ENCODE data around the gene BRWD1.
"Not testable (repeated sequence)": the region's sequence is repeated elsewhere in the genome, so short reads cannot be mapped to it uniquely, and the experiment has no call there.

Gene BRWD1

GRCh38 chr21:39164523-39164922 lies 148.9 kb downstream of the BRWD1 start:
- H3K27me3 Mint-ChIP-seq: peaks cover 6% of the 10 kb centered on the region
- H3K36me3 Mint-ChIP-seq (ENCODE audit: low read depth): peaks cover 11% of the 10 kb centered on the region
- no peak overlapping the region for H3K27ac Mint-ChIP-seq
- H3K4me3 Mint-ChIP-seq: no peak overlapping the region
- peaks cover 26% of the 10 kb centered on the region for H3K9me3 Mint-ChIP-seq
- no peaks in the 10 kb centered on the region for H3K4me1 Mint-ChIP-seq (ENCODE audit: low read depth)

- H3K4me1 Mint-ChIP-seq (ENCODE audit: low read depth): no peaks in the 10 kb centered on the region
- no peaks in the 10 kb centered on the region for H3K36me3 Mint-ChIP-seq (ENCODE audit: low read depth)
- no peak overlapping the region for H3K4me3 Mint-ChIP-seq
- H3K27ac Mint-ChIP-seq: no peak overlapping the region
- H3K9me3 Mint-ChIP-seq: peaks cover 22% of the 10 kb centered on the region
- H3K27me3 Mint-ChIP-seq: peaks cover 6% of the 10 kb centered on the region
Measured at GRCh38 chr21:39161064-39161463, 152.4 kb downstream of the BRWD1 start.

DNA sequence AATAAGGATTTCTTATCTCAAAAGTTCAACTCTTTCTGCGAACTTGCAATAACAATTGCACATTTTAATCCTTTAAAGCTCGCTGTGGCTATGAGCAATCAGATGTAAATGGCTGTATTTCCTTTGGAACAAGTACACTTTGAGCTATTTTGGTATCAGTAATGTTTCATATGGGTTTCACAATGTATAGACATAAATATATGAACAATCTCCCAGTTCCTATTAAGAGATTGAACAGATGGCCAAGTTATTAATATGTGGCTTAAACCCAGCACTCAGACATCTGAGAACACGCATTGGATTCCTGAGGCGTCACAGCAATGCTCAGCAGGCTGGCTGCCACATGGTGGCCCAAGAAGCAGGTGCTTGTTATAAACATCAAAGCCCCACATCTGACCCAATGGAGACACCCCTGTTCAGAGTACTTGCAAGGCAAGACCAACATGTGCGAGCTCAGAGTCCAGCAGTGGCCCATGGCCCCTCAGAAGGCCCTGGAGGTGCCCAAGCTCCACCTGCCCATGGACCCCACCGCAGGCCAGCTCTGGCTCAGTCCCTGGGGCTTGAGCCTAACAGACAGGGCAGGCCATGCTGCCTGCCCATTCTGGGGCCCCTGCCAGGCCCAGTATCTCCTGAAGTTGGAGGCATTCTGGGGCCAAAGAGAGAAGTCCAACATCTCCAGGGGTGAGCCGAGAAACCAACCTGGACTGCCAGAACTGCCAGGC lies 153.9 kb downstream of the BRWD1 start:
- Mint-ChIP-seq H3K4me3 (no peak overlapping the region), H3K27me3 (peaks cover 6% of the 10 kb centered on the region), H3K9me3 (peaks cover 15% of the 10 kb centered on the region), H3K36me3 (ENCODE audit: low read depth) (no peaks in the 10 kb centered on the region), H3K4me1 (ENCODE audit: low read depth) (no peaks in the 10 kb centered on the region), H3K27ac (no peak overlapping the region)

GRCh38 chr21:39157241-39157640 lies 156.2 kb downstream of the BRWD1 start:
- not testable (repeated sequence) for H3K36me3 Mint-ChIP-seq (ENCODE audit: low read depth); H3K9me3 Mint-ChIP-seq; H3K27ac Mint-ChIP-seq; H3K4me1 Mint-ChIP-seq (ENCODE audit: low read depth); H3K27me3 Mint-ChIP-seq; H3K4me3 Mint-ChIP-seq

DNA sequence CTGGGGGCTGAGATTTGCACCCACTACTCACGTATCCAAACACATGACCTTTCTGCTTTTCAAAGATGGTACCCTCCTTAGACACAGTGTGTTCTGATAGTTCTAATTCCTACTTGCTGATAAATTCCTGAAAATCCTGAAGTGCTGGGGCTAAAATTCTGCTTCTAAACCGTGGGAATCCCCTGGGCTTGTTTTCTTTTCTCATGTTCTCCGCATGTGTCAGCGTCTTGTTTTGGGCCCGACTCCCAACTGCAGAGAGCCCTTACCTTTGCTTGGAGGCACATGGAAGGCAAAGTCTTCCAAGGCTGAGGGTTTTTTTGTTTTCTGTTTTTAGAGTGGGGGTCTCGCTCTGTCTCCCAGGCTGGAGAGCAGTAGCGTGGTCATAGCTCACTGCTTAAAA lies 157.4 kb downstream of the BRWD1 start:
- no peaks in the 10 kb centered on the region for H3K4me1 Mint-ChIP-seq (ENCODE audit: low read depth)

DNA sequence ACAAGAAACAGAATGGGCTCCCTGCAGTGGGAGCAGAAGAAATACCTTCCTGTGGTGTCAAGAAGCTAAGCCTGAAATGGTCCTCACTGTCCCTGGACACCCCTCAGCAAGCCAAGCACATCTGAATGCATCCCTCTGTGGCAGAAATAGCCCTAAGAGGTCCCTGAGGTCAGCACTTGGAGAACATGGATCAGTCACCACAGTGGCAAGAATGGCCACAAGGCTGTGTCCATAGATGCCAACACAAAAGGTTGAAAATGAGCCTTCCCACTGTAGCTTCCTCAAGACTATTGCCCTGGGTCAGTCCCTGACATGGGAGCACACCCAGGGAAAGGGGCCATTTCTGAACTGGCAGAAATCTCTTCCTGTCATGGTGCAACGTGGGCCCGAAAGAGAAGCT lies 157.9 kb downstream of the BRWD1 start:
- Mint-ChIP-seq H3K4me3 (no peak overlapping the region), H3K27ac (no peak overlapping the region), H3K36me3 (ENCODE audit: low read depth) (no peaks in the 10 kb centered on the region), H3K27me3 (no peaks in the 10 kb centered on the region), H3K4me1 (ENCODE audit: low read depth) (no peaks in the 10 kb centered on the region), H3K9me3 (no peaks in the 10 kb centered on the region)

More for the DNA sequence above, 157.4 kb downstream of the BRWD1 start:
- no peaks in the 10 kb centered on the region for H3K27me3 Mint-ChIP-seq
- no peaks in the 10 kb centered on the region for H3K36me3 Mint-ChIP-seq (ENCODE audit: low read depth)
- H3K27ac Mint-ChIP-seq: no peak overlapping the region
- H3K9me3 Mint-ChIP-seq: no peaks in the 10 kb centered on the region
- H3K4me3 Mint-ChIP-seq: no peak overlapping the region

GRCh38 chr21:39153842-39154241 lies 159.6 kb downstream of the BRWD1 start:
- H3K4me3 Mint-ChIP-seq: no peak overlapping the region
- H3K36me3 Mint-ChIP-seq (ENCODE audit: low read depth): no peaks in the 10 kb centered on the region
- H3K4me1 Mint-ChIP-seq (ENCODE audit: low read depth): no peaks in the 10 kb centered on the region
- H3K27me3 Mint-ChIP-seq: no peaks in the 10 kb centered on the region
- no peaks in the 10 kb centered on the region for H3K9me3 Mint-ChIP-seq
- no peak overlapping the region for H3K27ac Mint-ChIP-seq

- Mint-ChIP-seq H3K9me3 (no peaks in the 10 kb centered on the region), H3K36me3 (ENCODE audit: low read depth) (no peaks in the 10 kb centered on the region), H3K27me3 (no peaks in the 10 kb centered on the region), H3K27ac (no peak overlapping the region), H3K4me1 (ENCODE audit: low read depth) (no peaks in the 10 kb centered on the region), H3K4me3 (no peak overlapping the region)
Measured at GRCh38 chr21:39153373-39153772, 160.1 kb downstream of the BRWD1 start.

GRCh38 chr21:39152271-39152670 lies 161.2 kb downstream of the BRWD1 start:
- Mint-ChIP-seq H3K9me3 (no peaks in the 10 kb centered on the region), H3K36me3 (ENCODE audit: low read depth) (no peaks in the 10 kb centered on the region), H3K27me3 (no peaks in the 10 kb centered on the region), H3K27ac (no peak overlapping the region), H3K4me1 (ENCODE audit: low read depth) (no peaks in the 10 kb centered on the region), H3K4me3 (no peak overlapping the region)

GRCh38 chr21:39150877-39151276 lies 162.6 kb downstream of the BRWD1 start:
- H3K9me3 Mint-ChIP-seq: no peaks in the 10 kb centered on the region
- no peaks in the 10 kb centered on the region for H3K27me3 Mint-ChIP-seq
- no peak overlapping the region for H3K4me3 Mint-ChIP-seq
- H3K36me3 Mint-ChIP-seq (ENCODE audit: low read depth): no peaks in the 10 kb centered on the region
- H3K4me1 Mint-ChIP-seq (ENCODE audit: low read depth): no peaks in the 10 kb centered on the region
- H3K27ac Mint-ChIP-seq: no peak overlapping the region

DNA sequence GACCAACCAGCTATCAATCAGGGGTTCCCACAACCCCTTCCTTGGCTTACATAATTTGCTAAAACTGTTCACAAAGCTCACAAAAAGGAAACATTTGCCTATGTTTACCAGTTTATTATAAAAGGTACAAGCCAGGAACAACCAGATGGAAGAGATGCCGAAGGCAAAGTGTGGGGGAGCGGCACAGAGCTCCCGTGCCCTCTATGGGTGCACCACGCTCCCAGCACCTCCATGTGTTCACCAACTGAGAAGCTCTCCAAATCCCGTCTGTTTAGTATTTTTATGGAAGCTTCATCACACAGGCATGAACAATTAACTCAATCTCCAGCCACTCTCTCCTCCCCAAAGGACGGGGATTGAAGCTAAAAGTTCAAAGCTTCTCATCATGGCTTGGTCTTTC lies 163.1 kb downstream of the BRWD1 start:
- H3K9me3 Mint-ChIP-seq: no peaks in the 10 kb centered on the region
- no peaks in the 10 kb centered on the region for H3K4me1 Mint-ChIP-seq (ENCODE audit: low read depth)
- no peaks in the 10 kb centered on the region for H3K36me3 Mint-ChIP-seq (ENCODE audit: low read depth)
- no peaks in the 10 kb centered on the region for H3K27me3 Mint-ChIP-seq
- H3K4me3 Mint-ChIP-seq: no peak overlapping the region
- no peak overlapping the region for H3K27ac Mint-ChIP-seq

DNA sequence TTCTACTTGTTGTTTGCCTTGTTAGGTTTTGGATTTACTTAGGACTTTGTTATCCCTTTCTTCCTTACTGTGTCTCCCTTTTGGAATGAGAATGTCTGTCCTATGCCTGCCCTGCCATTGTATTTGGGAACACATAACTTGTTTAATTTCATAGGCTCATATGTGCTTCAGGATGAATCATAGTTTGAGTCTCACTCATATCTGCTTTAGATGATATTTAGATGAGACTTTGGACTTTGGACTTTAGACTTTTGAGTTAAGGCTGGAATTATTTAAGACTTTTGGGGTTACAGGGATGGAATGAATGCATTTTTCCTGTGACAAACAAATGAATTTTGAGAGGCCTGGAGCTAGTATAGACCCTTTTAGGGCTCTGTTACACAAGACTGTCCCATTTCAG lies 163.6 kb downstream of the BRWD1 start:
- no peak overlapping the region for H3K4me3 Mint-ChIP-seq
- H3K9me3 Mint-ChIP-seq: no peaks in the 10 kb centered on the region
- H3K27ac Mint-ChIP-seq: no peak overlapping the region
- H3K27me3 Mint-ChIP-seq: no peaks in the 10 kb centered on the region
- H3K36me3 Mint-ChIP-seq (ENCODE audit: low read depth): no peaks in the 10 kb centered on the region
- H3K4me1 Mint-ChIP-seq (ENCODE audit: low read depth): no peaks in the 10 kb centered on the region

GRCh38 chr21:39148975-39149374 lies 164.5 kb downstream of the BRWD1 start:
- Mint-ChIP-seq H3K4me3 (no peak overlapping the region), H3K9me3 (peaks cover 1% of the 10 kb centered on the region), H3K27me3 (no peaks in the 10 kb centered on the region), H3K4me1 (ENCODE audit: low read depth) (no peaks in the 10 kb centered on the region), H3K27ac (no peak overlapping the region), H3K36me3 (ENCODE audit: low read depth) (no peaks in the 10 kb centered on the region)

- H3K9me3 Mint-ChIP-seq: peaks cover 4% of the 10 kb centered on the region
- no peaks in the 10 kb centered on the region for H3K4me1 Mint-ChIP-seq (ENCODE audit: low read depth)
- no peaks in the 10 kb centered on the region for H3K36me3 Mint-ChIP-seq (ENCODE audit: low read depth)
- H3K4me3 Mint-ChIP-seq: no peak overlapping the region
- H3K27ac Mint-ChIP-seq: no peak overlapping the region
- H3K27me3 Mint-ChIP-seq: no peaks in the 10 kb centered on the region
Measured at GRCh38 chr21:39144191-39144590, 169.2 kb downstream of the BRWD1 start.

DNA sequence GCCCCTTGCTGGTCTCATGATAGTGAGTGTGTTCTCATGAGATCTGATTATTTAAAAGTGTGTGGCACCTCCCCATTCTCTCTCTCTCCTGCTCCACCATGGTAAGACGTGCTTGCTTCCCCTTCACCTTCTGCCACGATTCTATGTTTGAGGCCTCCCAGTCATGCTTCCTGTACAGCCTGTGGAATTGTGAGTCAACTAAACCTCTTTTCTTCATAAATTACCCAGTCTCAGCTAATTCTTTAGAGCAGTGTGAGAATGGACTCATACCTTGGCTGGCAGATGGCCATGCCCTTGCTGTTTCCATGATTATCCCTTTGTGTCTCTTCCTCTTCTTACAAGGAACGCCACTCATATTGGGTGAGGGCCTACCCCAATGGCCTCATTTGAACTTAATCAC lies 170.5 kb downstream of the BRWD1 start:
- no peaks in the 10 kb centered on the region for H3K27me3 Mint-ChIP-seq
- no peak overlapping the region for H3K4me3 Mint-ChIP-seq
- H3K9me3 Mint-ChIP-seq: peaks cover 4% of the 10 kb centered on the region
- H3K27ac Mint-ChIP-seq: no peak overlapping the region
- H3K36me3 Mint-ChIP-seq (ENCODE audit: low read depth): no peaks in the 10 kb centered on the region
- no peaks in the 10 kb centered on the region for H3K4me1 Mint-ChIP-seq (ENCODE audit: low read depth)

GRCh38 chr21:39141502-39141901 lies 171.9 kb downstream of the BRWD1 start:
- H3K27ac Mint-ChIP-seq: no peak overlapping the region
- H3K27me3 Mint-ChIP-seq: no peaks in the 10 kb centered on the region
- H3K9me3 Mint-ChIP-seq: peaks cover 4% of the 10 kb centered on the region
- H3K36me3 Mint-ChIP-seq (ENCODE audit: low read depth): no peaks in the 10 kb centered on the region
- H3K4me3 Mint-ChIP-seq: no peak overlapping the region
- H3K4me1 Mint-ChIP-seq (ENCODE audit: low read depth): no peaks in the 10 kb centered on the region
